ENCODE measurements around the gene IQSEC1. TPM values are rescaled to one million over a fixed set of nuclear protein-coding genes. Genes with fewer than 3 reads are reported as not detected.

IQSEC1 gene
- total RNA-seq, 1 donor from 2014 or later: 148 TPM

GRCh38 chr3:13091898-13092611 lies 18.8 kb upstream of the IQSEC1 start:
- Histone ChIP-seq H3K36me3 (no peaks in the 10 kb centered on the region), H3K4me1 (no peaks in the 10 kb centered on the region), H3K27ac (no peak overlapping the region), H3K4me3 (peak overlapping the region in 1 of 2 donors; percentile 23), H3K9me3 (no peaks in the 10 kb centered on the region), H3K27me3 (no peaks in the 10 kb centered on the region)
- DNase-seq (ENCODE audit: low spot score in 2 of 2): peak in 1 of 2 donors; percentile 90
- TF ChIP-seq, protein P1, sequence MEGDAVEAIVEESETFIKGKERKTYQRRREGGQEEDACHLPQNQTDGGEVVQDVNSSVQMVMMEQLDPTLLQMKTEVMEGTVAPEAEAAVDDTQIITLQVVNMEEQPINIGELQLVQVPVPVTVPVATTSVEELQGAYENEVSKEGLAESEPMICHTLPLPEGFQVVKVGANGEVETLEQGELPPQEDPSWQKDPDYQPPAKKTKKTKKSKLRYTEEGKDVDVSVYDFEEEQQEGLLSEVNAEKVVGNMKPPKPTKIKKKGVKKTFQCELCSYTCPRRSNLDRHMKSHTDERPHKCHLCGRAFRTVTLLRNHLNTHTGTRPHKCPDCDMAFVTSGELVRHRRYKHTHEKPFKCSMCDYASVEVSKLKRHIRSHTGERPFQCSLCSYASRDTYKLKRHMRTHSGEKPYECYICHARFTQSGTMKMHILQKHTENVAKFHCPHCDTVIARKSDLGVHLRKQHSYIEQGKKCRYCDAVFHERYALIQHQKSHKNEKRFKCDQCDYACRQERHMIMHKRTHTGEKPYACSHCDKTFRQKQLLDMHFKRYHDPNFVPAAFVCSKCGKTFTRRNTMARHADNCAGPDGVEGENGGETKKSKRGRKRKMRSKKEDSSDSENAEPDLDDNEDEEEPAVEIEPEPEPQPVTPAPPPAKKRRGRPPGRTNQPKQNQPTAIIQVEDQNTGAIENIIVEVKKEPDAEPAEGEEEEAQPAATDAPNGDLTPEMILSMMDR (IDR thresholded peaks at IDR 0.05): peak; percentile 88 to 95 (median 94)
- intact Hi-C loops (cut with DNase I): loop anchor here (1.0 to 5.0 kb wide), 3 partner anchors 190 to 557 kb away; no protein-coding TSS in a partner anchor

- intact Hi-C loops (cut with DNase I): no loop called here
- H3K27me3 ChIP-seq: no peaks in the 10 kb centered on the region
- no peak overlapping the region for H3K4me3 ChIP-seq
- no peak overlapping the region for H3K27ac ChIP-seq
- DNase-seq (ENCODE audit: low spot score in 2 of 2): no peak
- TF ChIP-seq, protein P1 (IDR thresholded peaks at IDR 0.05): no peak
- no peaks in the 10 kb centered on the region for H3K9me3 ChIP-seq
- H3K36me3 ChIP-seq: no peaks in the 10 kb centered on the region
- no peaks in the 10 kb centered on the region for H3K4me1 ChIP-seq
These were observed 15.1 kb upstream of the IQSEC1 start for GRCh38 chr3:13088028-13089006.

GRCh38 chr3:13087320-13087990 lies 14.2 kb upstream of the IQSEC1 start:
- H3K4me3 ChIP-seq: no peak overlapping the region
- DNase-seq (ENCODE audit: low spot score in 2 of 2): no peak
- TF ChIP-seq, protein P1 (IDR thresholded peaks at IDR 0.05): no peak
- H3K27ac ChIP-seq: no peak overlapping the region
- no peaks in the 10 kb centered on the region for H3K9me3 ChIP-seq
- H3K27me3 ChIP-seq: no peaks in the 10 kb centered on the region
- H3K36me3 ChIP-seq: no peaks in the 10 kb centered on the region
- intact Hi-C loops (cut with DNase I): no loop called here
- no peaks in the 10 kb centered on the region for H3K4me1 ChIP-seq

DNA sequence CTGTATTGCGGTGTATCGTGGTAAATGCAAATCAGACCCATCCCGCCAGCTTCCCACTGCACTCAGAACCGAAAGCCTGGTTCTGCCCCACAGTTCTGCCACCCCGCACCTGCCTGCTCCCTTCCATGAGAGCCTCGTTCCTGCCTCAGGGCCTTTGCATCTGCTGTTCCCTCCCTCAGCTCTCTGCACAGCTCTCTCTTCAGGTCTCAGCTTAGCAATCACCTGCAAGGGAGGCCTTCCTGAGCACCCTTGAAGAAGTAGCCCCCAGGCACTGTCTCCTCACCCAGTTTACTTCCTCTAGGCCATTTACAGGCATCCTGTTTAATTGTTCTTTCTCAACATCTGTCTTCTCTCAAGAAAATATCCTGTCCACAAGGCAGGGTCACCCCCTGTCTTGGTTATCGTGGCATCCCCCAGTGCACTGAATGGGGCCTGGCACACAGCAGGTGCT lies 13.3 kb upstream of the IQSEC1 start:
- Histone ChIP-seq H3K4me1 (peaks cover 0 to under 1% of the 10 kb centered on the region in 2 donors), H3K4me3 (no peak overlapping the region), H3K36me3 (no peaks in the 10 kb centered on the region), H3K9me3 (no peaks in the 10 kb centered on the region), H3K27me3 (no peaks in the 10 kb centered on the region), H3K27ac (no peak overlapping the region)
- no peak for DNase-seq (ENCODE audit: low spot score in 2 of 2)
- intact Hi-C loops (cut with DNase I): no loop called here
- TF ChIP-seq, protein P1 (IDR thresholded peaks at IDR 0.05): no peak

GRCh38 chr3:13085846-13086179 lies 12.6 kb upstream of the IQSEC1 start:
- Histone ChIP-seq H3K27ac (no peak overlapping the region), H3K4me1 (peaks cover 0 to 6% of the 10 kb centered on the region in 2 donors), H3K9me3 (no peaks in the 10 kb centered on the region), H3K27me3 (no peaks in the 10 kb centered on the region), H3K36me3 (no peaks in the 10 kb centered on the region), H3K4me3 (no peak overlapping the region)
- TF ChIP-seq, protein P1 (IDR thresholded peaks at IDR 0.05): no peak
- DNase-seq (ENCODE audit: low spot score in 2 of 2): no peak
- intact Hi-C loops (cut with DNase I): no loop called here
